GM23248 (cell line): ENCODE data around the gene INSM1.

Source experiments
- EZH2 ChIP-seq: fragments of 200-600 bp; sonication (generic); IDR thresholded peaks from 2 replicates; pipeline ENCODE4 v1.6.1; 2018; ENCODE audit warnings: antibody characterized with exemption, mild to moderate bottlenecking; ENCODE audit not compliant: insufficient read depth, poor library complexity, severe bottlenecking
- EZH2phosphoT487 ChIP-seq: fragments of 200-600 bp; sonication (generic); IDR thresholded peaks from 2 replicates; pipeline ENCODE4 v1.6.1; 2018; ENCODE audit warnings: antibody characterized with exemption, moderate library complexity, mild to moderate bottlenecking, low read depth; ENCODE audit not compliant: insufficient read depth

- TF ChIP-seq EZH2 (no peak), EZH2phosphoT487 (no peak)
Measured at GRCh38 chr20:20334489-20334888, 33.4 kb upstream of the INSM1 start.
